Measurements from ENCODE around the gene KIF6. TPM values are rescaled to one million over a fixed set of nuclear protein-coding genes. Genes with fewer than 3 reads are reported as not detected.

The KIF6 gene
- total RNA-seq, 1 donor from 2014 or later = 1.3 TPM

DNA sequence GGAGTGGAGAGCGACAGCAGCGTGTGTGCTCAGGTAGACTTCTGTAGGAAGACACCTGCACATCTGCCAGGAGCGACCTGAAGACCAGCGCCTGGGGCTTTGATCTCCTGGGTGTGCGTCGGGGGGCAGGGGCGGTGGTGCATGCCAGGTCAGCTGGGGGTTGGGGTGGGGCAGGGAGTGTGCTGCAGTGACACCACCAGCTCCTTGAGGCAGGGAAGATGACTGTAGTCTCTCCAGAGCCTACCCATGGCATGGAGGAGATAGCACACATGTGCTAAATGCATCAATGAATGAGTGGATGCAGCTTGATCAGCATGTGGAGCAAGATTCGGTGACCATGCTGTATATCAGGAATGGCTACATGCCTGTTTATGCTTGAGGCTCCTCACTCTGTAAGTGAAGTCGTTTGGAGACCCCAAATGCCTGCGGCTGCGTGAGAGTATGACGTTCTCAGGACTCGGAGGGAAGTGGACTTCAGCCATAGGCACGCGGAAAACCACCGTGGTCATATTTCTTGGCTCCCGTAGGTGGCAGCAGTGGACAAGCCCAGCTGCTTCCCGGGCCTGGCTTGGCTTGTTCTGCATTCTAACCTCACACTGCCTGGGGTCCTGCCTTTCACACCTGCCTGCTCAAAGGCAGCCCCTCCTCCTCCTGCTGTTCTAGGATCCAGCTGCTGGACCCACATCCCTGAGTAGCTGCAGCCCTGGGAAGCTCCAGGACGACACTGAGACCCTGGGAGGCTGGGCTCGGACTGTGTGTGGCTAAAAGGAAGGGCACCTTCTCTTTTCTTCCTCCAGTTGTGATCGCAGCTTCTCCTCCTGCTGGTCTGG is 363.3 kb downstream of the KIF6 start:
- Mint-ChIP-seq H3K27ac (ENCODE audit: unreplicated experiment) (no peak overlapping the region), H3K4me1 (ENCODE audit: unreplicated experiment) (peaks cover 7% of the 10 kb centered on the region)
- DNase-seq (ENCODE audit: extremely low spot score, unreplicated experiment) = peak; percentile 89

DNA sequence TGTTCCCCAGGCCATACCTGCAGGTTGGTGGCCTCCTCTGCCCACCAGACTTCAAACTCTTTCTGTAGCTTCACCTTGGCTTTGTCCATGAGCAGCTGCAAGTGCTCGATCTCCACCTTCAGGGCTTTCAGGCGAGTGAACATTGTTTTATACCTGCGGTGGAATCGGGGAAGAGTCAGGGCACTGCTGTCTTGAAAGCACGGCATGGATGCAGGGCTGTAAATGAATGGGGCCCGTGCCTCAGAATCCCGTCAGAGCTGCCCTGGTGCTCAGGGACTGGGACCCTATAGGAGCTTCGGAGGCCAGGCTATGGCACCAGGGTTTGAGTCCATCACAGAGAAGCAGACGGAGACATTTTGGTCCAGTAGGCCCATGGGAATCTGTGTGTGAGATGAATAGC is 364.8 kb downstream of the KIF6 start:
- Mint-ChIP-seq H3K27me3 (ENCODE audit: unreplicated experiment) (no peaks in the 10 kb centered on the region), H3K27ac (ENCODE audit: unreplicated experiment) (no peak overlapping the region), H3K9me3 (ENCODE audit: unreplicated experiment) (no peaks in the 10 kb centered on the region), H3K4me1 (ENCODE audit: unreplicated experiment) (peaks cover 5% of the 10 kb centered on the region), H3K4me3 (ENCODE audit: unreplicated experiment) (no peak overlapping the region), H3K36me3 (ENCODE audit: unreplicated experiment) (no peaks in the 10 kb centered on the region)
- TF ChIP-seq, protein P1, sequence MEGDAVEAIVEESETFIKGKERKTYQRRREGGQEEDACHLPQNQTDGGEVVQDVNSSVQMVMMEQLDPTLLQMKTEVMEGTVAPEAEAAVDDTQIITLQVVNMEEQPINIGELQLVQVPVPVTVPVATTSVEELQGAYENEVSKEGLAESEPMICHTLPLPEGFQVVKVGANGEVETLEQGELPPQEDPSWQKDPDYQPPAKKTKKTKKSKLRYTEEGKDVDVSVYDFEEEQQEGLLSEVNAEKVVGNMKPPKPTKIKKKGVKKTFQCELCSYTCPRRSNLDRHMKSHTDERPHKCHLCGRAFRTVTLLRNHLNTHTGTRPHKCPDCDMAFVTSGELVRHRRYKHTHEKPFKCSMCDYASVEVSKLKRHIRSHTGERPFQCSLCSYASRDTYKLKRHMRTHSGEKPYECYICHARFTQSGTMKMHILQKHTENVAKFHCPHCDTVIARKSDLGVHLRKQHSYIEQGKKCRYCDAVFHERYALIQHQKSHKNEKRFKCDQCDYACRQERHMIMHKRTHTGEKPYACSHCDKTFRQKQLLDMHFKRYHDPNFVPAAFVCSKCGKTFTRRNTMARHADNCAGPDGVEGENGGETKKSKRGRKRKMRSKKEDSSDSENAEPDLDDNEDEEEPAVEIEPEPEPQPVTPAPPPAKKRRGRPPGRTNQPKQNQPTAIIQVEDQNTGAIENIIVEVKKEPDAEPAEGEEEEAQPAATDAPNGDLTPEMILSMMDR (IDR thresholded peaks at IDR 0.05) = no peak
- DNase-seq (ENCODE audit: extremely low spot score, unreplicated experiment) = no peak

More for the DNA sequence above, 363.3 kb downstream of the KIF6 start:
- no peaks in the 10 kb centered on the region for H3K27me3 Mint-ChIP-seq (ENCODE audit: unreplicated experiment)
- H3K4me3 Mint-ChIP-seq (ENCODE audit: unreplicated experiment) = no peak overlapping the region
- H3K36me3 Mint-ChIP-seq (ENCODE audit: unreplicated experiment) = no peaks in the 10 kb centered on the region
- TF ChIP-seq, protein P1 (IDR thresholded peaks at IDR 0.05) = peak; percentile 80
- no peaks in the 10 kb centered on the region for H3K9me3 Mint-ChIP-seq (ENCODE audit: unreplicated experiment)

DNA sequence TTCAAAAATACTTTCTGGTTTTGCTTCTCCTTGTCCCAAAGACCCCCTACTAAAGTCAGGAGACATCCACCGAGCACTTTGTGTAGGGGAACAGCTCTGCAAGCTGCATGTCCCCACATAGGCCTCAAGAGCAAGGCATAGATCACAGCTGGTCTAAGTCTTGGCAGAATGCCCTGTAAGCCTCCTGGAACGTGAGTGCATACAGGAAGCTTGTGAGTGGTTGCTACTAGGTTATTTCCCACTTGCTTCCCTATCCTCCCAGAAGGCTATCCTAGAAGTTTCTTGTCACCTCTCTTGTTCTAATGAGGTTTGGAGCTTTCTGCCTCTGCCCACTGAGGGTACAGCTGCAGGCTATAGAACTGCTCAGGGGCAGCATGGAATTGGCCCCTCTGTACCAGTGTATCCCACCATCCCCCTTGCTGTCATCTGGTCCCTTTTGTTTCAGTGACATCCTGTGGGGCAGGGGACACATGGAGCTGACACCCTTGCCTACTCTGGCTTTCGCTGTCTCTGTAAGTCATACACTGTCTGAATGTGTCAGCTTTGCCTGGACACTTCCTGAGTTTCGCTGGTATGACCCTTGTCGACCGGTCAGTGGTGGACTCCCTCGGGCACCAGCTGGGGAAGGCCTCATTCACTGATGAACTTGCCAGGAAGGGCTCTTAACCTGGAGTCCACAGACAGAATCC is 367.1 kb downstream of the KIF6 start:
- peaks cover 2% of the 10 kb centered on the region for H3K27me3 Mint-ChIP-seq (ENCODE audit: unreplicated experiment)
- TF ChIP-seq, protein P1 (IDR thresholded peaks at IDR 0.05) = no peak

DNA sequence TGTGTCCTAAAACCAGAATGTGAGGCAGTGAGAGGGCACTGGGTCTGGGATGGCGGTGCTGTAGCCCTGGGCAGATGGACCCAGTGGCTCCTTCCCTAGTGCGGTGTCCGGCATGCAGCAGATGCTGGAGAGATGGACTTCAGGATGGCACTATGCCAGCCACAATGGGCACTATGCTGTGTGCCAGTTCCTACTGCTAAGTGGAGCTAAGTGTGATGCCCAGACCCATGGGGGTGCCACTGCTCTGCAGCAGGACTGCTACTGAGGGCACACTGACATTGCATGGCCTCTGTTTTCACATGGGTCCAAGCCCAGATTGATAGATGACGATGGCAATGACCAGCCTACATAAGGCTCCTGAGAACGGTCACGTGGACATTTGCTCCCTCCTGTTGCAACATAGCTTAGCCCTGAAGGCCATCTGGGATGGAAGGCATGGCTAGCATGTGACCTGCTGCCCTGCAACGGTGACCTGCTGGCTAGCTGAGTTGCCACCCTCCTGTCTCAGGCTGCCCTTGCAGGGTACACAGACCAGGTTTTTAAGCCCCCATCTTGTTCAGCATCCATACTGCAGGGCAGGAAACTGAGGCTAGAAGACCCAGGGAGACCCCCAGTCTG is 371.4 kb downstream of the KIF6 start:
- Mint-ChIP-seq H3K4me1 (ENCODE audit: unreplicated experiment) (peaks cover 3% of the 10 kb centered on the region), H3K27ac (ENCODE audit: unreplicated experiment) (no peak overlapping the region), H3K4me3 (ENCODE audit: unreplicated experiment) (no peak overlapping the region), H3K36me3 (ENCODE audit: unreplicated experiment) (no peaks in the 10 kb centered on the region), H3K9me3 (ENCODE audit: unreplicated experiment) (no peaks in the 10 kb centered on the region), H3K27me3 (ENCODE audit: unreplicated experiment) (peaks cover 12% of the 10 kb centered on the region)
- TF ChIP-seq, protein P1 (IDR thresholded peaks at IDR 0.05) = no peak
- DNase-seq (ENCODE audit: extremely low spot score, unreplicated experiment) = no peak

More for the DNA sequence above, 367.1 kb downstream of the KIF6 start:
- no peaks in the 10 kb centered on the region for H3K36me3 Mint-ChIP-seq (ENCODE audit: unreplicated experiment)
- H3K27ac Mint-ChIP-seq (ENCODE audit: unreplicated experiment) = no peak overlapping the region
- DNase-seq (ENCODE audit: extremely low spot score, unreplicated experiment) = no peak
- no peaks in the 10 kb centered on the region for H3K9me3 Mint-ChIP-seq (ENCODE audit: unreplicated experiment)
- H3K4me3 Mint-ChIP-seq (ENCODE audit: unreplicated experiment) = no peak overlapping the region
- H3K4me1 Mint-ChIP-seq (ENCODE audit: unreplicated experiment) = peaks cover 5% of the 10 kb centered on the region

Data from osteocyte (in vitro differentiated cells).